CD1c-positive myeloid dendritic cell (primary cell): Measurements from ENCODE around the gene CYP19A1.

ENCODE experiments used
- DNase-seq: peaks from one replicate; pipeline ENCODE4 v3.0.0-alpha.2; 2016; ENCODE audit errors: extremely low spot score

The CYP19A1 gene

DNA sequence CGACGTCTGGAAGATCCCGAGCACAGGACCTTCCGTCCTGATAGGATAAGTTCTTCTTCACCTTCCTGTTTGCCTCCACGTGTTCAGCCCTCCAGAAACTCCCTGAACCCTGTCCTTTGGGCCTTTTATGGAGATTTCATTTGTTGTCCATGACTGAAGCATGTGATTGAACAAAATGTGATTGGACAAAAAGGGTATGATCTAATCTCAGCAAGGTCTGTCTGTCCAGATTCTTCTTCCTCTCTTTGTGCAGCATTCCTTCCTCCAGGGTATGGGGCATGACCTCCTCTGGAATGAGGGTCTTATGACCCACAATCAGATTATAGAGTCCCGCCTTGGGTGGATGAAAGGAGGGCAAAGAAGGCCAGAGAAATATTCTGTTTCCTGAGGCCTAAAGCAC, at the start of gene CYP19A1:
TSS of gene CYP19A1 (minus strand) at position 101 of the 400 bp plus-strand sequence. CDS start 95,684 bp downstream, outside the sequence.
- no peak for DNase-seq

DNA sequence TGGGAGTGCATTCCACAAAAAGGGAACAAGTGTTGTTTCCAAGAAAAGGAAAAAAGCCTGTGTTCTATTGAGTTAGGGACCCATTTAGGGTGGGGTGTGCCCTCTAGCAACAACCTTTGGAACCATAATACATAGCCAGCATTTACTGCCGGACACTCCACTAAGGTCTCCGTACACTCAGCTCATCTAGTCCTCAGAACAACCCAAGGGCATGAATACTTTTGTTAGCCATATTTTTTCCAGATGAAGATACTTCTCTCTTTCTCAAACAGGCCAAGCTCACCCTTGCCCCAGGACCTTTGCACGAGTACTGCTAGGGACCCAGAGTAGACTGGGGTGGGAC, 49.3 kb upstream of the CYP19A1 start:
- no peak for DNase-seq

DNA sequence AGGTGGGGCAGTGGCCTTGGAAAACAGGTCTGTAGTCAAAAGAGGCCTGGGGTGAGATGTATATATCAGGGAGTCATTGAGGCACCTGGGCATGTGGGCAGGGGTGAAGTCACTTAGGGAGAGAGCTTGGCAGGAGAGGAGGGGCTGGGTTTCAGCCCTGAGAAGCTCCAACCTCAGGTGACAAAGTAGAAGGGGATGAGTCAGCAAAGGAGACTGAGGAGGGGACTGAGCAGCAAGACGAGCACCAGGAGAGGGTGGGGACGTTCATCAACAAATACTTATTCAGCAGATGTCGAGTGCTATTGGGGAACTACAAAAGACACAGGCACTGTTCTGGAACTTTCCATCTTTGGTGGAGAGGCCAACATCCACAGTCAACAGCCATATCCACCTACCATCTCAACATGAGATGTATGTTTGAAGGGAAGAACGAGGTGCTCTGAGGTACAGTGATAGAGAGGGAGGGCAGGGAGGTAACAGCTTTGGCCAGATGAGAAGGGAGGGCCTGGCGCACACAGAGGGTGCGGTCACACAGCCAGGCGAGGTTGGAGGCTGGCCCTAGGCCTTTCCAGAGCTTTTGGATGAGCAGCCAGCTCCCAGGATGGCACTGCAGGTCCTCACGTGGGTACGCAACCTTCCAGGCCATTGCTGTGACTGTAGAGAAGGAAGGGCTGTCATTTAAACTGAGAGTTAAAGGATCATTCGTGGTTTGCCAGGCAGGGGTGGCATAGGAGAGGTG, 48.7 kb upstream of the CYP19A1 start:
- no peak for DNase-seq

DNA sequence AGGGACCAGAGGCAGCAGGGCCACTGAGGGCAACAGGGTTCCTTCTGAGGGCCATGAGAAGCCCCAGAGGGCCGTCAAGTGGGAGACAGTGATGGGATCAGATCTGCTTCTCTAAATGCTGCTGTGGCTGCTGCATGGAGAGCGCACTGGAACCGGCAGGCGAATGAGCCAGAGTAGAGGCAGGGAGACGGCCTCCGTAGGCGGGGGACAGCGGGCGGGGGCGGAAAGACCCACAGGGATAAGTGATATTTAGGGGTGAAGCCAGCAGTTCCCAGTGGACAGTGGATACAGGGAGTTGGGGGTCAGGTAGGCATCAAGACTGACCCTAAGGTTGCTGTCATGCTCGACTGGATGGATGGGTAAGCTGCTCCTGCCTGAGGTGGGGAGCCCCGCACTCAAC, 48.1 kb upstream of the CYP19A1 start:
- no peak for DNase-seq

DNA sequence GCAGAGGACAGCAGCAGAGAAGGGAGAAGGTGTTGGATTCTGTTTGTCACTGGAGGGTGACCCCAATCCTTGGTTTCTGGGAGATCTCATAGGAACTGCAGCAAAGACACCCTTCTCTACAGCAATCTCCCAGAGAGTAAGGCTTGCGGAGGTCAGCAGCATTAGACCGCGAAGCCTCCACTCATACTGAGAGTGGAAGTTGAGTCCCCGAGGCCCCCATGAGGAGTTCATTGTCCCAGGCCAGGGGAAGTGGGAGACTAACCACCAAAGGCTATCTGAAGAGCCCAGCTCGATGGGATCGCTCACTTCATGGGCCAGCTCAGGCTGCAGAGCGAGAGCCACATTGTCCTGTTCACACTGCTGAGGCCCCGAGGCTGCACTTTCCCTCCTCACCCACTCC, 47.6 kb upstream of the CYP19A1 start:
- peak; percentile 11 for DNase-seq

DNA sequence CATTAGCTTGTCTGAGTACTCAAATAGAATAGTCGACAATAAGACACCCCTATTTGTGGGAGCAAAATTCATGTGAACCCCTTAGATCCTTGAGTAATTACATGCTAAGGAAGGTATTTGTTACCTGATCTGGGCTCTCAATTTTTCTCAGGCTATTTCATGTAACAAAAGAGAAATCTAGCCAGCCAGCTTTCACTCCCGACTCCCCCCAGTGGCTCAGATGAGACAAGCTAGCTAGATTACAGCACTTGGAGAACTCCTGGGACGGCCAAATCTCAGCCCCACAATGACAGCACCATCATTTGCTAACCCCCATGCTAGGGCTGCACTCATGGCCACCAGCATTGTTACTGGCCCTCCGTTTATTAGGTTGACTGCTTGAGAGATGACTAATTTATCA, 44.4 kb upstream of the CYP19A1 start:
- DNase-seq, result peak; percentile 33

DNA sequence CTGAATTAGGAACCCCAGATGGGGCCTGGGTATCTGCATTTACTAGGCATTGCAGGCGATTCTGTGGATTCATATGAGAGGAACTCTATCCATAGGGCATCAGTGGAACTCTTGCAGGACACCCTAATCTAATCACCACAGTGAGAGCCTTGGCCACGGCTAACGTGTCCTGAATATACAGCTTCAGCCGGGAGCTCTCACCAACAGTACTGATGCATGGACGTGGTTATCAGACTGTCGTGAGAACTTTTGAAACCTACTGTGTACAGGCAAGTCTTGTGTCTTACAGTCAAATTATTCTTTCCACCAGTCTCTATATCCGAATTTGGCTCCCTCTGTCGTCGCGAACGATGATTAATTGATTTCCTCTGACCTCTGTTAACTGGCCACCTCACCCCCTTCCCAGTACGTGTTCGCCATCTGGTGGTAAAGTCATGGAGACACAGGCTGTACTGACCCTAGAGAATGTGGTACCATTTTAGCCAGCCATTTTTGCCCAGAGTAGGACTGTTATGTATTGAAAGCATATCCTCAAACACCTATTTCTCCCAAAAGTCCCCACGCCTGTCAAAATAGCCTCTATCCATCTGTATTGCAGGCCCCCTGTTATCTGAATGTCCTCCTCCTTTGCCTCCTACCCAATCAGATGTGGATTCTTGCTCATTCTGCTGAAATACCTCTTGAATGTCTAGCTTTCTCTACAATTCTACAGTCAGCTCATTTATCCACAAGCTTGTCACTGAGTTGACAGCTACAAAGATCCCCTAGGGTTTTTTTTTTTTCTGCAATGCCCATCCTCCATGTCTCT, 42.8 kb upstream of the CYP19A1 start:
- peak; percentile 80 for DNase-seq

DNA sequence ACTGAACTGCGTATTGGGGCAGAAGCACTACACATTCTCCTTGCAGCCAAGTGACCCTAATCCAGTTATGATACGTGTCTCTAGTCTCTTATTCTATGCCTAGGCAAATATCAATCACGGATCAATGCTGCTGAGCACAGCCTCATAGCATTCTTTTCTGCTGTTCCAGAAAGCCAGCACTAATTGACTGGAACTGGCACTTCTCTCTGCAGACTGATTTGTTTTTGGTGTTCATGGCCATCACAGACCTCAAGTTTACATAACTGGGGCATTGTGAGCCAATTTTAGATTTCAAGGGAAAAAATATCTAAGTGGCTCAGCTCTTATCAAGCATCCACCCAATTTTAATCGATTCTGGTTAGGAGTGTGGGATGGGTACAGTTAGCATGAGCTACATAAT, 41.0 kb upstream of the CYP19A1 start:
- no peak for DNase-seq

DNA sequence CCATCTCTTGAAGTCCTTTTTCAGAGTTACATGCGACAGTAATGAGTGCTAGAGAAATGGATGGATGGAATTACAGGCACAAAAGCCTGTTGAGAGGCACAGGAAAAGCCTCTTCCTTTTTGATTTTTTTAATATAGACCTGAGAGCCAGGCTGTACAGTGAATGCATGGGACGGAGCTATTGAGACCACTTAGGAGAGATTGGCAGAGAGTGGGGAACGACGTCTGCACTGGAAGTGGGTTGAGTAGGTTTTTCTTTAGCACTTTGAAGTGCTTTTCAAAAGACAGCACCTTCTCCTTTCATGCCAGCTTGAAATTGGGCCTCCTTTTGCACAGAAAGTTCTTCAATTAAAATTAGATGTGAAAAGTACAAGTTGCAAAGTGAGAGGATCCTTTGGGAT, 40.0 kb upstream of the CYP19A1 start:
- no peak for DNase-seq

DNA sequence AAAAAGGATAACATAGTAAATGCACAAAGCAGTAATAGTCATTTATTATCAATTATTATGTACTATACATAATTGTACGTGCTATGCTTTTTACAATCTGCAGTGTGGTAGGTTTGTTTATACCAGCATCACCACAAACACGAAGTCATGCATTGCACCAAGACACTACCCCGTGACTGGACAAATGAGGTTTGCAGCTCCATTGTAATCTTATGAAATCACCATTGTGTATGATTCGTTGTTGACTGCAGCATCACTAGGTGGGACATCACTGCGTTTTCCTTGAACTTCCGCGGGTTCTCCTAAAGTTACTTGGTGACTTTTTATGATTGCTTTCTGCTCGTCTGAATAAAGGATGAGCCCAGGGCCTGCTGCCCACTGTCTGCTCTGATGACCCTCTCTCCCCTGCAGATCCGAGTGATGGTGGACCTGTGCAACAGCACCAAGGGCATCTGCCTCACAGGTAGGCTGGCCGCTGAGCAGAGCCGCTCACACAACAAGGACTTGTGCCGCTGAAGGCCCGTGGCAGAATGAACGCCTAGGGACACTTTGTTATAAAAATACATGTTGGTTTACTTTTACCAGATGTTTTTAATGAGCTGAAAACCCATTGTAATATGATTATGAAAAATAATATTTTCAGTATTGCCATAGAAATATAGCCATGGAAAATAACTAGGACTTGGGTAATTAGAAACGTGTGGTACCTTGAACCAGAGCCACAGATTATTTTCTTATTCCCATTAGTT, 38.8 kb upstream of the CYP19A1 start:
- no peak for DNase-seq

DNA sequence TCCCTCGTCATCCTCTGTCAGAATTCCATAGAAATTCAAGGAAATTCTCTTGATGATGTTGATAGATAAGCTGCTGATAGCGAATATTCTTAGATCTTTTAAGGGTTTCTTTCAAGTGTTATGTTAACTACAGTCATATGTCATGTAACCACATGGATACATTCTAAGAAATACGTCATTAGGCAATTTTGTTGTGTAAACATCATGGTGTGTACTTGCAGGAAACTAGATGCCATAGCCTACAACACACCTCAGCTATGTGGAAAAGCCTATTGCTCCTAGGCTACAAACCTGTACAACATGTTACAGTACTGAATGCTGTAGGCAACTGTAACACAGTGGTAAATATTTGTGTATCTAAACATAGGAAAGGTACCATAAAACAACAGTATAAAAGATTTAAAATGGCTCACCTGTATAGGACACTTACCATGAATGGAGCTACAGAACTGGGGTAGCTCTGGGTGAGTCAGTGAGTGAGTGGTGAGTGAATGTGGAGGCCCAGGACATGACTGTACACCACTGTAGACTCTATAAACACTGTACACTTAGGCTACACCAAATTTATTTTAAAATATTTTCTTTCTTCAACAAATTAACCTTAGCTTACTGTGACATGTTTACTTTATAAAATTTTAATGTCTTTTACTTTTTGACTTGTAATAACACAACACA, 37.7 kb upstream of the CYP19A1 start:
- no peak for DNase-seq

DNA sequence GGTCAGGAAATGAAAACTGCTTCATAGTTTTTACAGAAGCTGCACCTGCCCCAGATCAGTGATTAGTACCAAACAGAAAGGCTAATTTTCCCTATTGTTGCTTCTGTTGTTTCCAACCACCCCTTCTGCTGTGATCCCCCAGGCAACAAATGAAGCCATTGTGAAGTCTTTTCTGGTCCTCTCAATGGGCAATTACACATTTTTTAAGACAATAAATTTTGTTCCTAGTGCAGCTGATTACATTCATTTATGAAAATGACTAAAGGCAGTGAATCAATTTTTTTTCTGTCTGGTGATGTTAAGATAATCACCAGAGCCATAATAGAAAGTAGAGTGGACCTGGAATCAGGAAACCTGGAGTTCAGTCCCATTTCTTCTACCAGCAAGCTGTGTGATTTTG, 35.7 kb upstream of the CYP19A1 start:
- DNase-seq, result no peak

DNA sequence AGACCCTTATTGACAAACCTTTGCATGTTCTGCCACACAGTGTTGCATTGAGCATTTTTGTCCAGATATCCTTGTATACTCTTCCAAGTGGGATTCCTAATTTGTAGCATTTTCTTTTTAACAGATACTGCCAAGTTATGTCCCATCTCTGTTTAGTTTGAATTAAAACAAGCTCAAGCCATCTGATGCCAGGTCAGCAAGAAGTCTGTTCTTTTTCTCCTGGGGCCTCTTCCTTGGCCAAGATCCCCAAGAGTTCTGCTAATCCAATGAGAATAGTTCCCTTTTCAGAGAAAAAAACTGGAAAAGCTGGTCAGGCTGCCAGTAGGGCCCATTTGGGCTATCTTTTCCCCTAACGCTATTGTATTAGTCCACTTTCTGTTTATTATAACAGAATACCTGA, 32.9 kb upstream of the CYP19A1 start:
- DNase-seq, result no peak

DNA sequence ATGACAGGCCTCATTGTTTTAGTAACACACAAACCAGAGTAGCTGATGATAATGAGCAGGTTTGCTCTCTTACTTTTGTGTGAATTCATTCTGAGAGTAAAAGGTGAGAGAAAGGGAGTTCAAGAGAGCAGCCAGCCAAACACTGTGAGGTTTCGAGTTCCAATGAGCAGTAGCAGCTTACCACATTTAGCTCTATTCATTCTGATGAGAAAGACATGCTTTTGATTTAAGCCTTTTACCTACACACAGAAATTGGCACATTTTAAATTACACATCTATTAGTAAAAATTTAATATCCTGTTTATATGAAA, 31.0 kb upstream of the CYP19A1 start:
- DNase-seq, result no peak

DNA sequence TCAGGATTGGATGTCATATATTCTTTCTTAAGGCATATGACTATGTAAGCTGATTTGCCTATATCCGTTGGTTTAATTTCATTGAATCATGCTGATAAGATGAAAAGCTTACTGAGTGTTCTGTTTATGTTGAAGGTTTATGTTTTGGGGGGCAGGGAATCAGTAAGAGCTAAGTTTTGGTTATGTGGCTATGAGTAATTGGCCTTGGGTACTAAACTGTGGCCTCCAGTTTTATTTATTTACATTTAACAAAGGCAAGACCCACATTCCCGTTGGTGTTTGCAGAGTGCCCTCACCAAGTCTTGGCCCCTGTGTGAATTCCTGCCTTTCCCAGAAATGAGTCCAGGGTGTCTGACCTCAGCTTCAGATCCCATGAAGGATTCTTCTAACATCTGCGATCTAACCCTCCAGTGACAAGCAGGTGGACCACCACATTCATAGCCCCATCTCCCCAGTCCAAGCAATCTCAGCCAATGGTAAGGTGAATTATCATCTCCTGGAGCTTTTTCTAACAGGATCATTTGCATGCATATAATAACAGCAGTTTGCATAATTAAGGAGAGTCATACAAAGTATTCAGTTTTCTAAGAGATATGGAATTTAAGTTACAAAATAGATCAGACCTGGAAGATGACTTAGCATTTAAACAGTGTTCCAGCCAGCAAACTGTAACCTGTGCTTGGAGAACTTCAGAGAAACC, 30.5 kb upstream of the CYP19A1 start:
- no peak for DNase-seq

DNA sequence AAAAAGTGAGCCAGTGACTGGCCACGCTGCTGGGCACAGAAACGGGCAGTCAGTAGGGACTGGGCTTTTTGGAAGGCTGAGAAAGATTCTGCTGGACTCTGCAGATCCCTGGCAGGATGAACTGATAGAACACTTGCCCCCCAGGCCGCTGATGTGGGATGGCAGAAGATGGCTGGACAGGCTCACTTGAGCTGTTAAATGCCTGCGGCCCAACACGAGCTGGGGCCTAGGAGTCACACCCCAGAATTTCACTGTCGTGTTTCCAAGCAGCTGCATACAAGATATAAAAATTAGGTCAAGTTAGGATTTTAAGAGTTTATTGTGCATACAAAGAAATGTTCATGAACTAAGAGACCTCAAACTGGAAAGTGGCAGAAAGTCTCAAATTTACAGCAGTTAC, 29.9 kb upstream of the CYP19A1 start:
- no peak for DNase-seq

DNA sequence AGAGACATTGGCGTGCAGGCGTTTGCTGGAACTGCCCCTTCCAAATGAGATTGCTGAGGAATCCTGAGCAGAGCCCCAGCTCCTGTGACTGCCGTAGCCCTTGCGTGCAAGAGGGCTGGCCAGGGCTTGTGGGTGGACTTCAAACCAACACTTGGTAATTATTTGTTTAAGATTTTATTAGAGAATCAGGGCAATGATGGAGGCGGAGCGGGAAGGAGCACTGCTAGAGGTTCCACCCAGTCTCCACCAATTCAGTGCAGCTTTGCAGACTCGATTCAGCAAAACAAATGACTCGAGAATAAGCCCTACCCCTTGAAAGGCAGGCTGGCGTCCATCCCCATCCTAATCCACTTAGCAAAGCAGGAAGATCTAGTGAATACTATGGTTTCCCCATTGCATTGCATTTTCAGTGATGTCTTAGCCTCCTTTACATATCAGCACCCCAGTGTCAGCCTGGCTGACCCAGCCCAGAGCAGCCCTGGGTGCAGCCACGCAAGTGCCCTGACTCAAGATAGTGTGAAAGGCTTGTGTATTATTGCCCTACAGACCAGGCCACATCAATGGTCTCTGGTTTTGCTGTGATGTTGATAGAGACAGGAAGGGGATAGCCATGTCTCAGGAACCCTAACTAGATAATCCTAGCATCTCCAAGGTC, 29.1 kb upstream of the CYP19A1 start:
- DNase-seq, result no peak

DNA sequence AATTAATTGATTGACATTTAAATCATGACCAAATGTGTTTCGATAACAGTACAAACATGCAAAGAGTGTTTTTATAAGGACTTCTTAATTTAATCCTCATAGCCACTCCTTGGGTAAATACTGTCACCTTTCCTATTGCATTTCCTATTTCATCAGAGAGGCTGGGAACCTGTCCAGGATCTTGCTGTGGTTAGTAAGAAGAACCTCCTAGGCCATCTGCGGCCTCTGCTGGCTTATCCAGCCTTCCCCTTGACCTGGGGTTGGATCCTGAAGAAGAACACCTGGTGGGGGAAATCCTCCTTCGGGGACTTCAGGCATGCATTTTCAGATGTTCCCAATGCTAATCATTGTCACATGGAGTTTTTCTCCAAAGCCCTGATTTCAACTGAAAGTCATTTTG, 28.5 kb upstream of the CYP19A1 start:
- DNase-seq, result no peak

DNA sequence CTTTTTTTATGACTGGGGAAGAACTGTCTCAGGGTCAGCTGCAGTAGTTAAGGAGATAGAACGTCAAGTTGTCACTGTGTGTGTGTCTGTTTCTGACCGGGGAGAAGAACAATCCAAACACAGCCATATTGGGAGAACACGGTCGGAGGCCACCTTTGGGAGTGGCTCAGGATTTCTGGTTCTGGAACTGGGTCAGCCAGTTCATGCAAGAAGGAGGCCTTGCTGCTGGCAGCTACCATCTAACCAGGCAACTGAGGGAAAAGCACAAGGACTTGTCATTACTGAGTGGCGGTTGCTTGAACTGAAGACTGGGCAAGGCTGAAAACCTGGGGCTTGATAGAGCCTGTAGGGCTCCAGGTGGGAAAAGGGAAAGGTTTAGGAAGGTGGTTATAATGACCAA, 27.7 kb upstream of the CYP19A1 start:
- no peak for DNase-seq

DNA sequence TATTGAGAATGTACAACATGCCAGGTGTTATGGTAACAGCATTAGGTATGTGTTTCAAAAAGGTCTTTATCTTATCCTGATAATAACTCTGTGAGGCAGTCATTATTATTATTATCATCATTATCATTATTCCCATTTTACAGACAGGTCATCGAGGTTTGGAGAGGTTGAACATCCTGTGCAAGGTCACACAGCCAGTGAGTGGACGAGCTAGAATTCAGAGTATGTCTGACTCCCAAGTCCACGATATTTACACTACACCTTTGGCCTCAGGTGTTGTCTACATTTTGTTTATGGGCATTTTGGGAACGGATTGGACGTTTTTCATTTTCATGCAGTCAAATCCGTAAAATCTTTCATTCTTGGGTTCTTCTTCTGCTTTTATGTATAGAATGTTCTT, 27.0 kb upstream of the CYP19A1 start:
- DNase-seq, result no peak

DNA sequence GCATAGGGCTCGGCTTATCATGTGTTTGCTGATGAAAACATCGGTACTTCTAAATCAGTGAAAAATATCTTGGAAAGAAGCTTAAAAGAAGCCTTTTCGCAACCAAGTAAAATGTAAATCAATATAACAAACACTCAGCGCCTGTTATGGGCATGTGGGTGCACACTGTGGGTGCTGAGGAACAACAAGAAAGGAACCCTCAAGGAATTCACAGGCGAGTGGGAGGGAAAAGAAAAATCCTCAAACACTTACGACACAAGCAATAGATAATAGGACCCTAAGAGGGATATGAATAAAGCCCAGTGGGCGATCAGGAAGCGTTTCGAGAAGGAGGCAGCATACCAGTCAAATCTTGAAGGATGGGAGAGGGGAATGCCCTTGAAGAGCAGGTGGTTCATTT, 25.0 kb upstream of the CYP19A1 start:
- peak; percentile 38 for DNase-seq
